HG03280 (cell line): Measurements from ENCODE around the gene MAP4K2.

ENCODE experiments used
- ATAC-seq: cut with Tn5 transposase; IDR thresholded peaks from one replicate; pipeline ENCODE4 v1.9.1; 2021; ENCODE audit warnings: mild to moderate bottlenecking, moderate library complexity; ENCODE audit not compliant: unreplicated experiment

MAP4K2 gene

DNA sequence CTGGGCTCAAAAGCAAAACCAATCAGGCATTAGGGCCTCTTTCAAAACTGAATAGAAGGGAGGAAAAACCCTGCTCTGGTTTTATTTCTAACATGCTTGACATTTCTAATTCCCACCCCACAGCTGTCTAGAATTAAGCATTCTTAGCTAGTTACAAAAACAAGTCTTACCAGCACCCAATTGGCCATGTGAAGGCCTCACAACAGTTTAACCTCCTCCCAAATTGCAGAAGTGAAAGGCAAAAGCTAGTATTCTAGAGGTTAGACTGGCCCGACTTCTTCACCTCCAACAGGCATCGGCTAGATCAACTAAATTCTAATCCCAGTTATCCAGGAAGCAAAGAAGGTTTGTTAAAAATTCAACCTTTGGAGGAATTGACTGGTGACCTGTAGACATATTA is 31.2 kb downstream of the MAP4K2 start:
- no peak for ATAC-seq

DNA sequence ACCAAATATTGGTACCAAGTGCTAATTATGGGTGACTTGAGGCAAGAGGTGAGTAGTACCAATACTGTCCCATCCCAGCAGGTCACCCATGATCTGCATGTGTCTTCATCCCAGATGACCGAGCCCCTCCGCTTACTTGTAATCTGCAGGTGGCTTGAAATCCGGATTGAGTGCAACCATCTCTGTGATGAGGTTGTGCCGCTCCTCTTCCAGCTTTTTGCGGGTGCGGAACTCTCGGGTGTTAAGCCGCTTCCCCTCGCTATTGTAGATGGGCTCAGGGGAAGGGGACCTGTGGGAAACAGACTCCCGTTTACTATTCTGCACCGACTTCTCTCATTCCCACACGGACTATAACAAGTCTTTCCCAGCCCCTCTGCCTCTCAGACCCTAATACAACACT is 32.9 kb downstream of the MAP4K2 start:
- no peak for ATAC-seq

DNA sequence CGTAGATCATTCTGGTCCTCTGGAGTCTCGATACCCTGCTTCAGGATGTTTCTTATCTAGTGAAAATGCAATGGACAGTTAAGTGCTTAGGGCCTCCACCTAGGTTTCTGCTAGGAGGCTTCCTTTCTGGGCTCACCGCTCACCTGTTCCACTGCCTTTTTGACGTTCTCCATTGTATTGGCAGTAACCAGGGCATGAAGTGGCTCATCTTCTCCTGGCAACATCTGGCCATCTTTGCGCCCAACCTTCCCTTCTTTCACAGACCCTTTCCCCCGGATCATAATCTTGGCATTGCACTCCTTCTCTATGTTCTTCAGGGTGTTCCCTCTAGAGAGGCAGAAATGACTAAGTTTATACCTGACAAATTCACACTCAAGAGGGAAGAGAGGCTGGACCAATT is 33.7 kb downstream of the MAP4K2 start:
- no peak for ATAC-seq

DNA sequence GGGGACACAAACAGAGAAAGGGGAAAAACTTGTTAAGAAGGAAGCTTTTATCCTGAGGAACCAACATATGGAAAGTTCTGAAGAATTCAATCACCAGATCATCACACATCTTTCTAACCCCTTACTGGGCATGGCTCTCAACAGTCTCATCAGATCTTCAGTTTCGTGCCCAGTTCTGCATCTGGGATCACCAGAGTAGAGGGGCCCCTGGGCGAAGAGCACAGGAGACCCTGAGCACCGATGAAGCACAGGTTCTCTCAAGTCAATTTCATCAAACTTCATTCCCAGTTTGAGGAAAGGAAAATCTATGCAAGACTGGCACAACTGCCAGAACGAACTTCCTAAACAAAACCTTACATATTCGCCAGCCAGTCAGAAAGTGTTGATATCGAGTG is 34.7 kb downstream of the MAP4K2 start:
- ATAC-seq: no peak

DNA sequence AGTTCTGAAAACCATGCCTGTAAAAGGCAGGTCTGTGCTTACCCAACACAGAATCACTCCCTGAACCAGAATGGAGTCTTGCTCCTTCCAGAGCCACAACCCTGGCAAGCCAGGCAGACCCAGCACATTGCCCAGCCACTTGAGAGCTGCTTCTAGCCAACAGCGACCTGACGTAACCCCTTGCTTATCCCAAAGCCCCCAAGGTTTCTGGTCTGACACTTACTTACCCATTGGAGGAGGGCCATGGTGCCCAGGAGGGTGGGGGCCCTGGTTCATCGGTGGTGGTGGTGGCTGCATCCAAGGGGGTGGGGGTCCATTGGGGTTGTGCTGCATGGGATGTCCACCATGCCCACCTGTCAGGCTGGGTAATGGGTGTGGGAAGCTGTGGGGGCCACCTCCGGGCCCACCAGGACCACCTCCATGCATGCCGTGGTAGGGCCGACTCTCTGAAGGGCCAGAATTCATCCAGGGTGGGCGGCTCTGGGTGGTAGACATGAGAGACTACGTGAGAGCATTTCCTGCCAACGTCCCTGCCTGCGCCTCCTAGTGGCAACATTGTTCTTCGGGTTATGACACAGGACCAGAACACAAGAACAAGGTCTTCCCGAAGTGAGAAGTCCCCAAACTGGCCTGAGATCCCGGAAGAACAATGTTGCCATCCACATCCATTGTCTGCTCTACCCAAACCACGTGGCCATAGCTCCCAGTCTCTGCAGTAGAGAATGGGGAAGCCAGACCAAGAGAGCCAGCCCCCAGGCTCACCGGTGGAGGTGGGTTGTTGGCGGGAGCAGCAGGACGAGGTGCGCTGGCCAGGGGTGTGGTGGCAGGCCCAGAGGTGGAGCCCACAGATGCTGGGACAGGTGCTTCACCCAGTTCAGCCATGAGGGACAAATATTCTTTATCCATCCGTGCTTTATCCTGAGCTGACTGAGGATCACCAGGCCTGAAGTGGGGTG is 35.4 kb downstream of the MAP4K2 start:
- ATAC-seq: no peak

DNA sequence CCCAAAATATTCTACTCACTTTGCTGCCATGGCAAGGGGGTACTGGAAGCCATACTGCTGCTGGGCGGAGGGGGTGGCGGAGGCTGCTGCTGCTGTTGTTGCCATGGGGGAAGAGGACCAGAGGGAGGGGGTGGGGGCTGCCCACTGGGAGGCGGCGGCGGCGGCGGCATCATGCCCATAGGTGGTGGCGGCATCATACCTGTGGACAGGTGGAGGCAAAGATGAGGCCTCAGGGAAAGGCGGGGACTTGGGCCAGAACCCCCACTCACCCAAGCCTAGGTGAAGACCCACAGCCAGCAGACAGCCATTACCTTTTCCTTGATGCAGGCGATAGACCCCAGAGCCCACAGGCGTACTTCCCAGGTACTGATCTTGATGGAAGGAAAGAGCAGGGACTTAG is 36.1 kb downstream of the MAP4K2 start:
- no peak for ATAC-seq

DNA sequence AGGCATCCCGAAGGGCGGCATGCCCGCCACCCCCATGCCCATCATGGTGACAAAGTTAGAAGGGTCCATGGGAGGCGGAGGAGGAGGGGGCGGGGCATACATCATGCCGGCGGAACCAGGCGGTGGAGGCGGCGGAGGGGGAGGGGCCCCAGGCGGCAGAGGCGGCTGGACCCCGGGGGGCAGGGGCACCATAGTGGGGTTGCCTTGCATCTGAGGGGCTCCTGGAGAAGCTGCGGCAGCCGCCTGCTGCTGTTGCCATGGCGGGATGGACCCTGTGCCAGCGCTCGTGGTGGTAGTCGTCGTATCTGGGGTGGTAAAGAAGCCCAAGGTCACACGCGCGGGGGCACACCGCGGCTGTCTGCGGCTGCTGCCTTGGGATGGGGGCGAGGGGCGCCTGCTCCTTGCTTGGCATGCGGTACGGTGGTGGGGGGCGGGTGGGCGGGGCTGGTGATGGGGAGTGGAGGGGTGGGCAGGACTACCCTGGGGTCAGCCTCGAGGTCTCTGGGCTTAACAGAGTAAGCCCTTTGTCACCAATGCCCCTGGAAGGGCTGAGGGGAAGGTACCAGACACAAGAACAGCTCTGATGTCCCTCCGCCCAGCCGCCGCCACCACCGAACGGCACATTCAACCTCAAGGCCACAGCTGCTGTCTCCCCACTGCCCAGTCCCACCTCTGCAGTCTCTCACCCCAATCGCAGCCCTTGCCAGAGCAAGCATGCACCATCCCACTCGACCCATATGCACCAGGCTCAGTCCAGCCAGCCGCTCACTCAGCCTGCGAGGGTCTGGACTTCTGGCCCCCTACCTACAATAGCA is 37.0 kb downstream of the MAP4K2 start:
- ATAC-seq: no peak

DNA sequence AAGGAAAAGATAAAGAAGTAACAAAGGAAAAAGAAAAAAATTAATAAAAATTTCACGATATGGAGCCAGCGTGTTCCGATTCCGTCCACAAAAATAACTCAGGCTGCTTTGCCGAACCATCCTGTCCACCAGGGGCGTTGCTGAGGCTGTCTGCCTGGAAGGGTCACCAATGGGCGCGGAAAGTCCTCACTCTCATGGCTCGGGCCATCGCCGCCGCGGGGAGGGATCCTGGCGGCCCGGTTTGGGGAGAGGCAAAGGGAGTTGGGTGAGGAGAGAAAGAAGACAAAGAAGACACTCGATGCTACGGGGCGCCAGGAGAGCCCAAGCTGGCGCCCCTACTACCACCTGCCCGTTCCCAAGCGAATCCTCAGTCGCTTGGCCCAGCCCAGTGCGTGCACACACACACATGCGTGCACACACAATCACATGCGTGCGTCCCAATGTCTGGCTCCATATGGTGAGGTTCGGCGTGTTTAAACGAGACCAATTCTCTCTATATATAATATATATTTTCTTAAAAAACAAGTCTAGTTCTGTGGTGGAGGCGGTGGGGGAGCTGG is 37.6 kb downstream of the MAP4K2 start:
- ATAC-seq: no peak

DNA sequence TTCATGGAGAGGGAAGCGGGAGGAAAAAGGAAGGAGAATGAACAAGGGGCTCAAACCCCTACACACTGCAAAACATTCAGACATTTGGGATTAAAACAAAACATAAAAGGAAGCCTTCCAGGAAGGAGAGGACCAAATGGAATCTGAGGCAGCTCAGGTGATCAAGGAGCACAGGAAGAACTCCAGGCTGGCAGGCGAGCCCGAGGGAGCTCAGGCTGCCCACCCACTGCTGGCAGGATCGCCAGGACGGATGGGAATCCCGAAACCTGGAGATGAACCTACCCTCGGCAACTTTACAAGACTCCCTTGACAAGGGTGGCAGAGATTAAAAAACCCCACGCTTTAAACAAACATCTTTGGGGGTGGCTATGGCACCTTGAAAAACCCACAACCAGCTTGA is 38.3 kb downstream of the MAP4K2 start:
- no peak for ATAC-seq

DNA sequence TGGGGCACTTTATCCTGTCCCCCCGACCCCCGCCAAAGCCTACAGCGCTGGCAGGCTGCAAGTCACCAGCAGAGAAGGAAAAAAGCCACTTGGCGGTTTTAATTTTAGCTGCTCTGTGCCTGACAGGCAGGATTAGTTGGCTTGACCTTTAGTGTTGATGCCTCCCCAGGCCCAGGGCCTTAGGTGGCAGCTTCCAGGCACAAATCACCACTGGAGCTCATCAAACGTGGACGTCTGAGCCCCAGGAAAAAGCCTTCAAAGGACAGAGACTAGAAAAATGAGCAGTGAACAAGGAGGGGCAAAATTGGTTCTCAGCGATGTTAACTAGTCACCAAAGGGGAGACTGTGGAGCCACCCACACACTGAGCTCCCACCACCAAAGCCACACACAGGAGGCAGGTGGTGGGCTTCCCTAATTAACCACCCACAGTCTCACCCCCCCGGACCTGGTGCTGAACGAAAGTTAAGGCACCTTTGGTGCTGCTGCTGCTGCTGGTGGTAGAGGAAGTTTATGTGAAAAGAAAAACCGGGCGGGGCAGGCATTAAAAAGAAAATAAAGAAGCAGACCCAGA is 38.9 kb downstream of the MAP4K2 start:
- ATAC-seq: no peak

DNA sequence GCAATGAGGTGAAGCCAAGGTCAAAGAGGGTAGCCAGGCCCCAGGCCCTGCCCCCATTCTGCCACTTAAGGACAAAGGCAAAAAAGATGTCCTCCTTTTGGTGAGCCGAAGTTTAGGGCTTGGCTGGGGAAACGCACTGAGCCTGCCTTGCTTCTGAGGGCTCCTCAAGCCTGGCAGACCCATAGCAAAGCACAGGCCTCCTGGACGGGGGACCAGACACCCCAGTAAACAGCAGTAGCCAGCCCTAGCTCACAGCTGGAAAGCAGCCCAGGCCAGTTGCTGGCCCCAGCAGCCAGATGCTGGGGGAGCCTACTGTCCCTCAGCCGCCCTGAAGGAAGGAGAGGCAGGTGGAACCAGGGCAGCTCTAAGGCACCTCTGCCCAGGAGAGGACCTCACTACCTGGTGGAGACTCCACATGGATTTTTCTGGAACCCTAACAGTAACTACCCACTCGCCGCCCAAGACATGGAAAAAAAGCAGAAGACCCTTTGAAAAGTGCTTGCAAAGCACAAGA is 39.4 kb downstream of the MAP4K2 start:
- no peak for ATAC-seq

DNA sequence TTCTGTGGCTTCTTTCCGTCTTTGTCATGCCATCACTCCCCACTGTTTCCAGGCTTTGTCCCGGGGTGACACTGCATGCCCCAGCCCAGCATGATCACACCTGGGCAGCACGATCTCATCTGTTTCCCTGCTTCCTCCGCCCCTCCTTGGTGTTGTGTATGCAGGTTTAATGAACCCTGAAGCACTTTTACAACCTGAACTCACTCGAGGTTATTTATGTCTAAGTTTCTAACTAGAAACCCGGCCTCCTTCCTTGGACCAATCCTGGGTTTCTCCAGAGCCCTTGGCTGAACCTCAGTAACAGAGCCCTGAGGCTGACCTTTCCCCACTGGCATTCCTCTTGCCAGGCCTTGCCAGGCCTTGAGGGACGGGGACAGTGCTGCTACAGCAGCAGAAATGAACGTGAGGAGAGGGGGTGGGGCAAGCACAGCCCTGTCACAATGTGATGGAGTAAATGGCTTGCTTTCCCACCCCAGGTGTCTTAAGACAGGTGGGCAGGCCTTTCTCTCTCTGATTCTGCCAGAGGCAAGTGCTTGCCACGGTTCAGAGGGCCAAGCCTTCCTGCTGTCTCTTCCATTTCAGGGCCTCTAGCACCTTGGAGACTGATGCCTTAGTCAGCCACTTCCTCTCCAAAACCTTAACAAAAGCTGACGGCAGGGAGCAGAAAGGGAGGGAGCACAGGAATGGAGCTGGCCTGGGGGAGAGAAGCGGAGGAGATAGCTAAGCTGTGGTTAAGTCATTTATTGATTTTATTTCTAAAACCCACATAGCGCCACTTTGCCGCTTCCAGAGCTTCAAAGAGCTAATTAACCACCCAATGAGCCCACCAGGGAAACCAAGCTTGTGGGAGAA is 40.1 kb downstream of the MAP4K2 start:
- no peak for ATAC-seq

DNA sequence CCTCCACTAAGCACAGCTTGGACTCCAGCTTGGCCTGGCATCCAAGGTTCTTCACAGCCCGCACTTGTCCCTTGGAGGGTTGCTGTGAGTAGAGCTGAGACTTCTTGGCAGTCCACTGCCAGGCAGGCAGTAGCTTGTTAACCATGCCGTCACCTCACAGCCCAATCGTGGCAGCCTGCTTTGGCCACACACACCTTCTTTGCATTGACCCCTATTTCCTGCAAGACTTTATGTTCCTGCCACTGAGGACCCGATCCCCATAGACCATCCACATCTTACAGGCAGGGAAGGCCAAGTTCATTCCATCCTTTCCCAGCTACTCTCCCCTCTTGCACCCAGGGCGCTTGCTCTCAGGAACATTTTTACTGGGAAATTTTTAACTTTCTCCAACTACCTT is 40.7 kb downstream of the MAP4K2 start:
- ATAC-seq: no peak

DNA sequence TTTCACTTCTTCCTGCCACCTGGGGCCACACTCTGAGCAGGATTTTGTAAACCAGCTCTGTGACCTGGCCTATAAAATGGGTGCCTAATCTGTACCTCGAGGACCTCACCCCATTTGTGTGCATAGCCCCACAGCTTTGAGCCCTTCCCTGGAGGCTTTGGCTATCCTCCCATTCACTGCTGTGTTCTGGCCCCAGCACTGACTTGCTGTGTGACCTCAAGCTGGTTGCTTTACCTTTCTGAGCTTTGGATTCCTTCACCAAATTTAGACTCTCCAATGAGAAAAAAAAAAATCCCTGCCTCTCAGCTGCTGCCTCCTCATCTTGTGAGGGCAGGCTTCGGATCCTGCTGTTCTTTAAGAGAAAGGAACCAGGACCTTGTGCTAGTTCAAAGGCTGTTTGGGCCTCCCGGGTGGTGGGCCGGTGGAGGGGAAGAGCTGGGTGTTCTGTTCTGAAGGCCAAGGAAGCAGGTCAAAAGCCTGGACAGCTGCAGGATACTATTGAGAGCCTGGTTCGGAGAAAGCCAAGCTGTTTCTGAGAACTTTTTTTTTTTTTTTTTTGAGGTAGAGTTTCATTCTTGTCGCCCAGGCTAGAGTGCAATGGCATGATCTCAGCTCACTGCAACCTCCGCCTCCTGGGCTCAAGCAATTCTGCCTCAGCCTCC is 42.1 kb downstream of the MAP4K2 start:
- ATAC-seq: no peak

DNA sequence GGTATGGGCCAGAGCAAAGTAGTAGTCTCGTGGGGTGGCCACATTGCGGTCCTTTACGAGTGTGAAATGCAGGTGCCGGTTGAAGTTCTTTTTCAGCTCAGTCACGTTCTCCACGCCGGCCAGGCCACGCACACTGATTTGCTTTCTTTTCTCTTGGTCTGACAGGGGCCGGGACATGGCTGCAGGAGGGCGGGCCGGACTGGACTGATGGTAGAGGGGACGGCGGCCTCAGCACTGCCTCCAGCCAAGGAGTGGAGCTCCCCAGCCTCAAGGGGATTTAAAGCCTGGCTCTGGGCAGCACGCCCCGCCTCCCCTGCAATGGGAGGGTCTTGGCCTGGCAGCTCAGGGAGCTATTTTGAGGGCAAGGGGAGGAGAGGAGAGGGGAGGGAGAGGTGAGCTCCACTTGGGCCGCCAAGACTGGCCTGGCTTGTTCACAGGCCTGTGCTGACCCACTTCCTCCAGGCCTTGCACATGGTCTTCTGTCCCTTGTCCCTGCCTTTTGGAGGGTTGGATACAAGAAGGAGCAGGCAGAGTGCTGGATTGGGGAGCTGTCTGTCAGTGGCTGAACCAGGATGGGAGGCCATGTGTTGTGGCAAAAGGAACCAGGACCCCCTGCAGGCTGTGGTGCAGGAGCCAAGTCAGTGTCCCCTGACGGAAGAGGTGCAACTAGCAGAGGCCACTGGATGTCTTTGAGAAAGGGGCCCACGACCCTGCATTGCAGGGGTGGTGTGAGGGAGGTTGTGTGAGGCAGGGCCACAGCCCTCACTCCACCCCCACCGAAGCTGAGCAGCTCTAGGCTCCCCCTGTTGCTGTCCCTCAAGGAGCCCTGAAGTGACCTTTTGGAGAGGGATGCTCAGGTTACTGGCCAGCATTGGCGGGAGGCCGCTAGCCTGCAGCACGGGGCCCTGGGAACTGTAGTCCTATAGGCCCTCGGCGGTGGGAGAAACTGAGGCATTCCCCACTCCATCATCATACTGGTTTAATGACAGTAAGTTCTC is 43.0 kb downstream of the MAP4K2 start, which contains the start of gene PYGM:
Gene PYGM (minus strand): TSS at position 253 of the 998 bp plus-strand sequence. CDS start 76 bp downstream, at position 177.
- no peak for ATAC-seq

DNA sequence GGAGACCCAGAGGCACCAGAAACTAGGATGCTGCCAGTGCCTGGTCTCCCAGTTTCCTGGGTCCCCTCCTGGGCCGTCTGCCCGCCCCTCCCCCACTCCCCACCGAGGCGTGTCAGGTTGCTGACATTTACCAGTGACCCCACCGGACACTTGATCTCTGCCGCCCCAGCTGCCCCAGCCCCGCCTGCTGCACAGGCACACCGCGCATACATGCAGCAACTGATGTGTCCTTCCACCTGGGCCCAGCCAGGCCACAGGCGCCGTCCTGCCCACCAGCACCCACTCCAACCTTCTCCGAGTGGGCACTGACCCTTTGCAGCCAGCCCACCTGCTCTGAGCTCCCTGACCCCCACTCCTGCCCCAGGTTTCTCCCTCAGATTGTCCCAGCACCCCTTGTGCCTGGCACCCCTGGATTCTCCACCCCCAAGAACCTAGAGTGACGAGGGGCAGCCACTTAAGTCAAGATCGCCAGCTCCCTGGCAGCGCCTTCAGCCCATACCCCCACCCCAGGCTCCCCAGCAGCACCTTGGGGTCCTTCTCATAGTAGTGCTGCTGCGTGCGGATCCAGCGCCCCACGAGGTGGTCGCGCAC is 43.8 kb downstream of the MAP4K2 start:
- ATAC-seq: no peak

DNA sequence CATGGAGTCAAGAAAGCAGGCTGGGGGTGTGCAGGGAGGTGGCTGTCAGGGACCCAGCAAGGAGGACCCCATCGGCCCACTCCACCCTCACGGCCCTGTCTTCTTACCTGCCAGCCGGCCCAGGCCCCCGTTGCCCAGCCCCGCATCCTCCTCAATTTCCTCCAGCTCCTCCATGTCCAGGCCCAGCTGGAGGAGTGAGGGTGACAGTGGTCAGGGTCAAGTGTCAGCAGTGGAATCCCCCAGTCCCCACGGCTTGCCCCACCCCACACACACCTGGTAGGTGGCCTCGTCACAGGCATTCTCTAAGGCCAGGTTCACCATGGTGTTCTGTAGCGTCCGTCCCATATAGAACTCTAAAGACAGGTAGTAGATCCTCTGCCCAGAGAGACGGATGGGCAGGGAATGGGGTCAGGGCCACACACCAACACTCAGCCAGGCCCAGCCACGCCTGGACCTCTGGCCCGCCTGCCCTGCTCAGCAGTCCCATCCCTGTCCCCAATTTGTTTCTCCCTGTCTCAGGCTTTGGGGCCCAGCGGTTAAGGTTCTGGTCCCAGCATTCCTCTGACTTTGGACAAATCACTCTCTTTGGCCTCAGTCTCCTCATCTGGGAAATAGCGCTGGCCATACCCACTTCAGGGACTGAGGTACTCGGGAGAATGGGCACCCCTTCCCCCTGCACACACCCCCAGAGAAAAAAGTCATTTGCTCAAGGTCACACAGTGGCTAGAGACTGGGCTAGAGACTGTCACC is 44.5 kb downstream of the MAP4K2 start:
- no peak for ATAC-seq
